ENCODE measurements around the gene WDR64. TPM values are rescaled to one million over a fixed set of nuclear protein-coding genes. Genes with fewer than 3 reads are reported as not detected.

The WDR64 gene
- total RNA-seq, 1 experiment from 2014 or later = not detected

- no peaks in the 10 kb centered on the region for H3F3A ChIP-seq (ENCODE audit: low read length, unreplicated experiment)
- peak overlapping the region; percentile 89 for H2AFZ ChIP-seq (ENCODE audit: low read length)
- BruUV-seq (replicated peaks) = no TSS peak
- TF ChIP-seq EZH2 (IDR thresholded peaks at IDR 0.05; ENCODE audit: low read length, unreplicated experiment) = no peak
- no peak for TF ChIP-seq CTCF (conservative IDR thresholded peaks at IDR 0.05; ENCODE audit: low read depth, low read length)
- TF ChIP-seq EZH2phosphoT487 (IDR thresholded peaks at IDR 0.05; ENCODE audit: borderline replicate concordance, low read length) = no peak
- H4K20me1 ChIP-seq (ENCODE audit: low read length) = no peaks in the 10 kb centered on the region
- peak overlapping the region; percentile 69 for H3K4me3 ChIP-seq (ENCODE audit: low read length)
- H3K27ac ChIP-seq (ENCODE audit: low read length) = peak overlapping the region; percentile 72
- DNase-seq (peak; percentile 99), ATAC-seq (peak; percentile 63)
- POLR2A ChIA-PET (ENCODE audit: unreplicated experiment) = no interaction called here
- no peaks in the 10 kb centered on the region for H3K79me2 ChIP-seq (ENCODE audit: low read length)
- intact Hi-C loops (cut with micrococcal nuclease) = loop anchor here (1.0 kb wide), 2 partner anchors 67 to 71 kb away; no protein-coding TSS in a partner anchor
- no peaks in the 10 kb centered on the region for H3K36me3 ChIP-seq (ENCODE audit: low read depth, low read length)
- H3K9ac ChIP-seq (ENCODE audit: low read length) = peak overlapping the region; percentile 32
- H3K9me2 ChIP-seq (replicated peaks; ENCODE audit: low read length) = no peaks in the 10 kb centered on the region
- H3K9me3 ChIP-seq (ENCODE audit: low read length) = no peaks in the 10 kb centered on the region
- peaks cover 22% of the 10 kb centered on the region for H3K4me1 ChIP-seq (ENCODE audit: insufficient read depth, low read length)
- H3K27me3 ChIP-seq (ENCODE audit: low read length) = no peaks in the 10 kb centered on the region
- H3K4me2 ChIP-seq (ENCODE audit: low read length) = peak overlapping the region; percentile 88
- CTCF ChIA-PET = no interaction called here
Measured at GRCh38 chr1:241749945-241750695, 98.0 kb downstream of the WDR64 start.

GRCh38 chr1:241751524-241751923 lies 99.4 kb downstream of the WDR64 start:
- no TSS peak for BruUV-seq (replicated peaks)
- H3K4me1 ChIP-seq (ENCODE audit: insufficient read depth, low read length) = peaks cover 22% of the 10 kb centered on the region
- ChIA-PET CTCF (no interaction called here), POLR2A (ENCODE audit: unreplicated experiment) (no interaction called here)
- H3K79me2 ChIP-seq (ENCODE audit: low read length) = no peaks in the 10 kb centered on the region
- no peak overlapping the region for H3K27ac ChIP-seq (ENCODE audit: low read length)
- no peaks in the 10 kb centered on the region for H3K36me3 ChIP-seq (ENCODE audit: low read depth, low read length)
- H2AFZ ChIP-seq (ENCODE audit: low read length) = no peak overlapping the region
- H3K9me3 ChIP-seq (ENCODE audit: low read length) = no peaks in the 10 kb centered on the region
- no peak overlapping the region for H3K4me3 ChIP-seq (ENCODE audit: low read length)
- ATAC-seq (no peak), DNase-seq (no peak)
- no peak overlapping the region for H3K9ac ChIP-seq (ENCODE audit: low read length)
- H3K27me3 ChIP-seq (ENCODE audit: low read length) = no peaks in the 10 kb centered on the region
- H4K20me1 ChIP-seq (ENCODE audit: low read length) = no peaks in the 10 kb centered on the region
- H3K4me2 ChIP-seq (ENCODE audit: low read length) = no peak overlapping the region
- no peaks in the 10 kb centered on the region for H3K9me2 ChIP-seq (replicated peaks; ENCODE audit: low read length)
- H3F3A ChIP-seq (ENCODE audit: low read length, unreplicated experiment) = no peaks in the 10 kb centered on the region
- intact Hi-C loops (cut with micrococcal nuclease) = no loop called here
- TF ChIP-seq EZH2 (IDR thresholded peaks at IDR 0.05; ENCODE audit: low read length, unreplicated experiment) = no peak
- no peak for TF ChIP-seq EZH2phosphoT487 (IDR thresholded peaks at IDR 0.05; ENCODE audit: borderline replicate concordance, low read length)
- TF ChIP-seq CTCF (conservative IDR thresholded peaks at IDR 0.05; ENCODE audit: low read depth, low read length) = no peak
